HS-5 (cell line): Measurements from ENCODE around the gene RIMBP3B.
"Not testable (repeated sequence)": the region's sequence is repeated elsewhere in the genome, so short reads cannot be mapped to it uniquely, and the experiment has no call there.

ENCODE experiments used
- DNase-seq: peaks from one replicate; pipeline ENCODE4 v3.0.0-alpha.2; 2012; ENCODE audit warnings: low read depth

RIMBP3B gene

GRCh38 chr22:21383701-21384467 is at the start of gene RIMBP3B:
RIMBP3B (plus strand) TSS chr22:21383751; CDS start chr22:21383859, 108 bp downstream.
- DNase-seq, result not testable (repeated sequence)

DNA sequence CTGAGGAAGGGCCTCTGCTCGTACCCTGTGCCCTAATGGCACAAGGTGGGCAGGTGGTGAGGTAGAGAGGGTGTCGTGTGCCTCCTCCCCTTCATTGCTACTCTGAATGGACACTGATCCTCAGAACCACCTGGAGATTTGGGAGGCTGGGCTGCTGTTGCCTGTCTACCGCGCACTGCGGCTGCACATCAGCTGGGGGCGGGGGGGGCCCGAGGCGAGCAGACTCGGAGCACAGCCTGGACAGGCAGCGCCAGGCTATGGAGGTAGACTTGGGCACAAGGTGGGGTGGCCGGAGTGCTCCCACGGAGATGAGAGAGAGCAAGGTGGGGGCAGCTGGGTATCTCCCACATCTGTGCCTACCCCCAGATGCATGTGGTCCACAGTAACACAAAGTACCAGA is 26.0 kb upstream of the RIMBP3B start:
- not testable (repeated sequence) for DNase-seq

- DNase-seq, result not testable (repeated sequence)
Observed at GRCh38 chr22:21360525-21360924, 23.0 kb upstream of the RIMBP3B start.

GRCh38 chr22:21362473-21362872 is 21.1 kb upstream of the RIMBP3B start:
- DNase-seq, result not testable (repeated sequence)

- not testable (repeated sequence) for DNase-seq
Observed at GRCh38 chr22:21363061-21363460, 20.5 kb upstream of the RIMBP3B start.

DNA sequence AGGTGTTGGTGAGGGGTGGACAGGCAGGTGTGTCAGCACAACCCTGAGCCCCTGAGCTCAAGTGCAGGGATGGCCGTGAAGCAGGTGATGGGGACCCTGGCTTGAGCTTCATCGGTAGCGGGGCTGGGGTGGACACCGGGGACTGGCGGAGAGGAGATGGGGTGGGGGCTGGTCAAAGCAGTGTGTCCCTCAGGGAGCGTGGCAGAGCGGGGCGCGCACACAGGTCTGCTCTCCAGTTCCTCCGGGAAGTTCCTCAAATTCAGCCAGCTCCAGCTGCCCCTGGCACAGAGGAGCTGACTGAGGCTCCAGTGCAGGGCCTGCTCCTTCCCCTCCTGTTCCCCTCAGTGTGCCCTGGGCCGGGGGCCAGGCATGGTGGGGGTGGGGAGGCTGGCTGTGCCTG is 19.7 kb upstream of the RIMBP3B start:
- DNase-seq, result not testable (repeated sequence)

GRCh38 chr22:21364362-21364761 is 19.2 kb upstream of the RIMBP3B start:
- DNase-seq, result not testable (repeated sequence)

DNA sequence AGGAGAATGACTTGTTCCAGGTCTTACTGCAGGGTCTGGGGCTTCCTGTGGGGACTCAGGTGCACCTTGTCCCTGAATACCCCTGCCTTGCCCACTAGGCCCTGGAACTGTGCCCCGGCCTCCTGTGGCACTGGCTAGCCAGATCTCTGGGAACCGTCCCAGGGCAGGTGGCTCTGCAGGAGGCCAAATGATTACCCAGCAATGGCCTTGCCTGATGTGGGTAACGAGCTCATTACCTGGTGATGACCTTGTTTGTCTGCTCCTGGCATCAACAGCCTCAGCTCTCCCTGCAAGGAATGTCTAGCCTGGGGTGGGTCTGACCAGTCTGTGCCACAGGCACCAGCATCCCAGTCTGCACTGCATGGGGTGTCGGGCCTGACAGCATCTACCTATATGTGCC is 18.2 kb upstream of the RIMBP3B start:
- not testable (repeated sequence) for DNase-seq

DNA sequence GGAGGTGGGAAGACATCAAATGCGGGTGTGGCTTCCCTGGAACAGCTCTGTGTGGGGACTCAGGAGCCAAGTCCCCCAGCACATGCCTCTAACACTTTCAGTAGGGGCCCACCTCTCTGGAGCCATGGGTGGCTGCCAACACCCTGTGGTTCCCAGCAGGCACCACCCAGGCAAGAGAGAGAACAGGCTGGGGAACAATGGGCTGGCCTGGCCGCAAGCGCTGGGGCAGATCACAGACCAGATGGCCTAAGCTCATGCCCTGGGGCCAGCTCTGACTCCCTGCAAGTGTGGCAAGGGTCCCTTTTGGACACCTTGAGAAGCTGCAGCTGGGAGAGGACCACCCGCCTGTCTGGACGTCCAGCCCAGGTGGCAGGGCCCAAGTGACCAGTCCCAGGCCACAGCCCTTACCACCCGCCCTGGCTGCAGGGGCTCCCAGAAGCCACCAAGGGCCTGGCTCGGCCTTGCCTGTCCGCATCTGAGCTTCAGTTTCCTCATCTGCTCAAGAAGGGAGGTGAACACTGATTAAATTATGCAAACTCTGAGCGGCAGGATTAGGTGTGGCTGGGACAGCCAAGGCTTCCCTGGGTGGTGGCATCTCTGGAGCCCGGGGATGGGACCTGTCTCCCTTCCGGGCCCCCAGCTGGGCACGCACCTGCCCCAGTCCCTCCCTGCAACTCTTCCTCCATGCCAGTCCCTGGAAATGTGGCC is 14.8 kb upstream of the RIMBP3B start:
- not testable (repeated sequence) for DNase-seq

- DNase-seq, result not testable (repeated sequence)
Observed at GRCh38 chr22:21375880-21376279, 7.7 kb upstream of the RIMBP3B start.

- not testable (repeated sequence) for DNase-seq
Observed at GRCh38 chr22:21384468-21385357, 1.2 kb downstream of the RIMBP3B start.

GRCh38 chr22:21389480-21389879 is 5.9 kb downstream of the RIMBP3B start:
- DNase-seq, result not testable (repeated sequence)

DNA sequence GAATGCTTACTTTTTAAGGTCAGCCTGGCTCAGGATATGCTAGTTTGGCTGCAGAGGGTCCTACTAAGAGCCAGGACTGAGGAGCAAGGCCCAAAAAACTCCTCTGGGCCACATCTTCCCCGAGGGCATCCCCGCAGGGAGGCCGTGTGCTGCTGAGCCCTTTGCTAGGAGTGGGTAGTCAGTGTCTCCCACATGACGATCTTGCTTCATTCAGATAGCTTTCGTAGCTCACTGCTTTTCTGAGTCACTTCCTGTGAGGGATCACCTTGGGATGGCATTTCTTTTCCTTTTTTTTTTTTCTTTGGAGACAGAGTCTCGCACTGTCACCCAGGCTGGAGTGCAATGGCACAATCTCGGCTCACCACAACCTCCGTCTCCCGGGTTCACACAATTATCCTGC is 6.5 kb downstream of the RIMBP3B start:
- not testable (repeated sequence) for DNase-seq

DNA sequence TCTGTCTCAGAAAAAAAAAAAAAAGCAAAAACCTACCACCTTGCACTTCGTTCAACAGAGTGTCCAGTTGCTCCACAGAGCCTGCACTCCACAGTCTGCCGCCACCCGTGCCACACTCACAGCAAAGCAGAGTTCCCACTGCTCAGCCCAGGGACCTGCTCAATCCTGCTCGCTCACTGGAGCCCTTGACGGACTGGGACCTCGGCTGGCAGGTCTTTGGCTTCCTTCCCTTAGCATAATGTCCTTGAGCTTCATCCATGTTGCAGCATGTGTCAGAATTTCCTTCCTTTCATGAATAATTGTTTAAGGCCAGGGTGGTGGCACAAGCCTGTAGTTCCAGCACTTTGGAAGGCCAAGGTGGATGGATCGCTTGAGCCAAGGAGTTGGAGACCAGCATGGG is 11.1 kb downstream of the RIMBP3B start:
- DNase-seq, result not testable (repeated sequence)

DNA sequence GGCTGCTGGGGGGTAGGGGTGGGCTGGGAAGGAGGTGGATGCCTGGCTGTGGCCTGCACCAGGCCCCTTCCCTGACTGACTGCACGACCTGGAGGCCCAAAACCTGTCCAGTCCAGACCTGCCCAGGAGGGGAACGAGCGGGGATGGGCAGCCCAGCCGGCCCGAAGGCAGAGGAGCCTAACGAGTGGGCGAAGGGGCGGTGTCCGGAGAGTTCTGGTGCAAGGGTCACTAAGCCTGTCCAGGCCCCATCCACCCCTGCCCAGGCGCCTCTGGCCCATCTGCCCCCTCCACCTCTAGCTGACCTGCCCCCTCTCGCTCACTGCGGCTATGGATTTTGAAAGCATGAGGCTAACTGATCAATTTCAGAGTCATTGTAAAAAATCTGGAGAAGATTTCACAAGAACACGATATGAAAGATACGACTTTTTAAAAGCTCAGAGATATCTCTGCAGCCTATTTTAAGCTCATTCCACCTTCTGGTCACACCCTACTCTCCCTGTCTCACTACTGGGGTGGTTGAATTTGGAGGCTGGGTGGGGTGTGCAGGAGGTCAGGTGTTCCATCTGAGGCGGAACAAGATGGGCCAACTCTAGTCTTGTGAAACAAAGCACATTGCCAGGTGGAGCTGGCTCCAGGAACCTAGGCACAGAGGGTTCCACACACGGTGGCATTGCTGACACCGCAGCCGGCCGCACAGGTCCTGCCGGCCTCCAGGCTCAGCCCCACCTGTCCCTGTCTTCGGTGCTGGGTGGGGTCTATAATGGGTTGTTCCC is 17.8 kb downstream of the RIMBP3B start:
- not testable (repeated sequence) for DNase-seq

DNA sequence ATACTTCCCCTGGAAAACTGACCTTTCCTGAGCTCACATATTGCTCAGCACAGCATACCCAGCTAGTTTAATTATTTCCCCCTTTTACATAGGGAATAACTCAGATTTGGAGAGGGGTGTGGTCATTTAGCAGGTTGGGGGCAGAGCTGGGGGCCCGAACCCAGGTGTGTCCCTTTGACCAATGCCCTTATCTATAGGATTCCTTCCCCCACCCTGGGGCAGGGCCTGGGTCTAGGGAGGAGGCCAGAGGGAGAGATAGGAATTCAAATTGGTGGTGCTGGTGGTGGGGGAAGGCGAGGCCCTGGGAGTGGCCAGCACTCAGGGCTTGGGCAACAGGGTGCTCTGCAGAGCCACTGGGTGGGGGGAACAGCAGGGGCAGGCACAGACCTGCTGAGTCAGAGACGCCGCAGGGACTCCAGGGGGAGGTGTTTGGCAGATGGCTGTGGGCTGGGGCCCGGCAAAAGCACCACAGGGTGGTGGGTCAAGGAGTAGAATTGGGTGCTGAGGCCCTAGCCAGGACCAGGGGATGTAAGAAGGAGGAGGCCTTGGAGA is 19.3 kb downstream of the RIMBP3B start:
- DNase-seq, result not testable (repeated sequence)

- DNase-seq, result not testable (repeated sequence)
Observed at GRCh38 chr22:21407139-21407538, 23.6 kb downstream of the RIMBP3B start.

GRCh38 chr22:21407792-21408191 is 24.2 kb downstream of the RIMBP3B start:
- not testable (repeated sequence) for DNase-seq

- DNase-seq, result not testable (repeated sequence)
Observed at GRCh38 chr22:21416375-21416774, 32.8 kb downstream of the RIMBP3B start.

- not testable (repeated sequence) for DNase-seq
Observed at GRCh38 chr22:21417227-21417746, 33.7 kb downstream of the RIMBP3B start, which contains the start of gene HIC2. HIC2 (plus strand) TSS chr22:21417371; CDS start chr22:21442832, 25,461 bp downstream.

DNA sequence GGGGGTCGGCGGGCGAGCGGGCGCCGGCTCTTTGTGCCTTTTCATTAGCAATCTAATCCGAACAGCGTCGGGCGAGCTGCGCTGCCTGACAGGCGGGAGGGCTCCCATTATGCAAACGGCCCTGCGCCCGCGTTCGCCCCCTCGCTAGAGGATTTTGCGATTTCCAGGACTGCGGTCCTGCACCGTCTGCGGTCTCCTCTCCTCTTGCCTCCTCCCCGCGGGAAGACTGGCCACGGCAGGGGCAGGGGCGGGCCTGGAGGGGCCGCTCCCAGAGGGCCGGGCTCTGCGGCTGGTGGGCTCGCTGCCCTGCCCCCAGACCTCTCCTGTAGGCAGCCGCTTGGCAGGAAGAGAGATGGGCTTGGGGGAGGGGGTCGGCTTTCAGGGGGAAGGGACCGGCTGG is 34.3 kb downstream of the RIMBP3B start:
- not testable (repeated sequence) for DNase-seq
